Measurements from ENCODE around the gene NELFE.

DNA sequence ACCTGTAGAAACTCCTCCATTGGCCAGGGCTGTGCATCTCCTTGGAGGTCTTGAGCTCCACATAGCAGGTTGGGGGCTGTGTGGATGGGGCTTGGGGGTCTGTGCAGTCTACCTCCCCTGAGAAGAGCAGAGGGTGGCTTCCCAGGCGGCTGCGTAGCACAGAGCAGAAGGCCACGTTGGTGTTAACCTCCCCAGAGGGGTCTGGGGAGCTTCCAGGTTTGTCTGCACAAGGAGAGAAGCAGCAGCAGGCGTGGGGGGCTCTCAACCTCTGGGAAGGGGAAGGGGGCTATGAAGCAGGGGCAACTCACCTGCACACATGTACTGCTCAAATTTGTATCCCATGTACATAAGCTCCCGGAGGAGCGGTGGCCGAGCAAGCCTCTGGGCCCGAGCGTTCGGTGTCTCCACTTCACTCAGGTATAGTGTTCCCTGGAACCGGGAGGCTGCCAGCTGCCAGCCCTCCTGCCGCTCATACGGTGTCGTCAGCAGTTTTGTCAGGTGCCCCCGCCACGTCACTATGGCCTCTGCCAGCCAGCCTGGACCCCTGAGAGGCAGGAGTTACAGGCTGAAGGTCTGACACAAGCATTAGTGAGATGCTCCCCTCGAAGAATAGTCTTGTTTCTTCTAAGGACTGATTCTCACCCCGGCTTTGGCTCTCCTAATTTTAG is 12.0 kb upstream of the NELFE start:
- TF ChIP-seq, protein P1, sequence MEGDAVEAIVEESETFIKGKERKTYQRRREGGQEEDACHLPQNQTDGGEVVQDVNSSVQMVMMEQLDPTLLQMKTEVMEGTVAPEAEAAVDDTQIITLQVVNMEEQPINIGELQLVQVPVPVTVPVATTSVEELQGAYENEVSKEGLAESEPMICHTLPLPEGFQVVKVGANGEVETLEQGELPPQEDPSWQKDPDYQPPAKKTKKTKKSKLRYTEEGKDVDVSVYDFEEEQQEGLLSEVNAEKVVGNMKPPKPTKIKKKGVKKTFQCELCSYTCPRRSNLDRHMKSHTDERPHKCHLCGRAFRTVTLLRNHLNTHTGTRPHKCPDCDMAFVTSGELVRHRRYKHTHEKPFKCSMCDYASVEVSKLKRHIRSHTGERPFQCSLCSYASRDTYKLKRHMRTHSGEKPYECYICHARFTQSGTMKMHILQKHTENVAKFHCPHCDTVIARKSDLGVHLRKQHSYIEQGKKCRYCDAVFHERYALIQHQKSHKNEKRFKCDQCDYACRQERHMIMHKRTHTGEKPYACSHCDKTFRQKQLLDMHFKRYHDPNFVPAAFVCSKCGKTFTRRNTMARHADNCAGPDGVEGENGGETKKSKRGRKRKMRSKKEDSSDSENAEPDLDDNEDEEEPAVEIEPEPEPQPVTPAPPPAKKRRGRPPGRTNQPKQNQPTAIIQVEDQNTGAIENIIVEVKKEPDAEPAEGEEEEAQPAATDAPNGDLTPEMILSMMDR (IDR thresholded peaks at IDR 0.05; ENCODE audit: poor library complexity) = no peak
- TF ChIP-seq EZH2 (IDR thresholded peaks at IDR 0.05; ENCODE audit: borderline replicate concordance) = no peak
- no peak for TF ChIP-seq EZH2phosphoT487 (IDR thresholded peaks at IDR 0.05; ENCODE audit: low read depth, severe bottlenecking, unreplicated experiment)
